HG03103 (cell line): ENCODE results near the gene SLC39A13.

Experiments
- ATAC-seq: cut with Tn5 transposase; IDR thresholded peaks from one replicate; pipeline ENCODE4 v1.9.1; 2021; ENCODE audit warnings: low read depth; ENCODE audit not compliant: unreplicated experiment

Gene SLC39A13

DNA sequence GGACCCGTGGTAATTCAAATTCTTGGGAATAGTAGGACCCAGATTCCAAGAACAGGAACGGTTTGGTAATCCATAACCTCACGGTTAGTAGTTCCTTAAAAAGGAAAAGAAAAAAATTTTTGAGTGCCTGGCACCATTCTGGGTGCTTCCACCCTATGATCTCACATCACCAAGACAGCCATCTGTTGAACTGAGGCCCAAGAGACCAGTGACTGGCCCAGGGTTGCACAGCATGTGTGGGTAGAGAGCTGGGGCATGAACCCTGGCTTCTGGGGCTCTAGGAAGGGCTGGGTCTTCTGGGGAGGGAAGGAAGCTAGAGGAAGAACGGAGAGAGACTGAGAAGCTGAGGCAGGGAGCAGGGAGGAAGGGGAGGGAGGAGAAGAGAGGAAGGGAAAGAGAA lies 25.3 kb upstream of the SLC39A13 start:
- ATAC-seq, result no peak

DNA sequence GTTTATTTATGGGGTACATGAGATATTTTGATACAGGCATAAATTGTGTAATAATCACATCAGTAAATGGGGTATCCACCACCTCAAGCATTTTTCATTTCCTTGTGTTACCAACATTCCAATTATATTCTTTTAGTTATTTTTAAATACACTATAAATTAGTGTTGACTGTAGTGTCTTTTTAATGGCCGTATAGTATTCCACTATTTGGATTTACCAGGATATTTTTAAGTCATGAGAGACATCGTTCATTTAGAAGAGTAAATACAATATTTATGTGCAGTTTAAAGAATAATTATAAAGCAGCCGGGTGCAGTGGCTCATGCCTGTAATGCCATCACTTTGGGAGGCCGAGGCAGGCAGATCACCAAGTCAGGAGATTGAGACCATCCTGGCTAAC lies 23.9 kb upstream of the SLC39A13 start:
- no peak for ATAC-seq

DNA sequence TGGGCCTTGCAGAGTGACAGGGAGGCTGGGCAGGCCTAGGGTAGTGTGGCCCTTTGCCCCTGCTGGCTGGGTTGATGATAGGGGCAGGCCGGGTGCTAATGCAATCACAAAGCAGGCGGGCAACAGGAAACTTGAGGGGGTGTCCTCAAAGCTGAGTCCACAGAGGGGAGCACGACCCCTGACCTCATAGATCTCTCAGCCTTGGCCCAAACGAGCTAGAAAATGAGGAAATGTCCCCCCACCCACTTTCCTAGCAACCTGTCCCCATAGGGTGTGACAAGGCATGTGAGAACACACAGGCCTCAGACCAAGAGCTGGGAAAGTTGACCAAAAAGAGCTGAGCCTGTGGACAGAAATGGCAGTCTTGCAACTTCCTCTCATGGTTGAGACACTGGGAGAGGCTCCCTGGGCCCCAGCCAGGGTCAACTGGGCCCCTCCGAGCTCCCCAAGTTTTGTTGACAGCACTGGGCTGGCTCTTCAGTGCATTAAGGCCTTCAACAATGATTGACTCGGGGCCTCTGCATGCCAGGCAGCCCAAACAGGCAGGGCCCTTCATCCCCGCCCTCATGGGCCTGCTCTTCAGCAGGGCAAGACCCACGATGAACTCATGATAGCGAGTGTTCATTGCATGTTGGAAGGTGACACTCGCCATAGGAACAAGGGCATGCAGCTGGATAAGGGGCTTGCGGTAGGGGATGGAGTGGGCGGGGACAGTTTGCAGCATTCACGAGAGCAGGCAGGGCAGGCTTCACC lies 20.3 kb upstream of the SLC39A13 start:
- ATAC-seq, result no peak

DNA sequence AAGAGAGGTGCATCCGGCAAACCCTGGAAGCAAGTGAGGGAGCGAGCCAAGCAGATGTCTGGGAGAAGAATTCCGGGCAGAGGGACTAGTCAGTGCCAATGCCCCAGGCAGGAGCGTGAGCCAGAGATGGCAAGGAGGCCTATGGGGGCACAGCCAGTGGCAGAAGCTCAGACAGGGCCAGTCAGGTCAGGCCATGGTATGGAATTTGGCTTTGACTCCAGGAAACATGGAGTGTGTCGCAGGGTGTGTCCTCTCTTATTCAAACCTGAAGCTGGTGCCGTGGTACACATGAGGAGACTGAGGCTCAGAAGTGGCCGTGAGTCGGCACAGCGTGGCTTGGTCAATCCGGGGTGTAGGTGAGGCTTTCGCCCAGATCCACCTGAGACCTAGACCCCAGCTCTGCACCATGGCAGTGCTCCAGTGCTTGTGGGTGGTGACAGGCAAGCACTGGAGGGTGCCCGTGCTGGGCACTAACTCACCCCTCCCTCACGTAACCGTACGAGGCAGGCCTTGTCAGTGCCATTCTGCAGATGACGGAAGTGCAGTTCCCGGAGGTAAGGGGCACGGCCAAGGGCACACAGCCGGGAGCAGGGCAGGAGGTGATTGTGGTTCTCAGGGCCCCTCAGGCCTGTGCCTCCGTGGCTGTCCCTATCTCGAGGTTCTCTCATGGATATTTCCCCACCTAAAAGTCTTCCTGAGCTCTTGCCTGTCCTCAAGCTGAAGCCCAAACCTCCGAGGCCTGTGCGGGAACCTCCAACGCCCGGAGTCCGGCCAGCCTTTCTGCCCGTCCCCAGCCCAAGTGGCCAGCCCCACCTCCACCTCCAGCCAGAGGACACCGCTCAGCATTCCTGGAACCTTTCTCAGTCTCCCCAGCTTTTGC lies 19.5 kb upstream of the SLC39A13 start:
- ATAC-seq, result no peak

DNA sequence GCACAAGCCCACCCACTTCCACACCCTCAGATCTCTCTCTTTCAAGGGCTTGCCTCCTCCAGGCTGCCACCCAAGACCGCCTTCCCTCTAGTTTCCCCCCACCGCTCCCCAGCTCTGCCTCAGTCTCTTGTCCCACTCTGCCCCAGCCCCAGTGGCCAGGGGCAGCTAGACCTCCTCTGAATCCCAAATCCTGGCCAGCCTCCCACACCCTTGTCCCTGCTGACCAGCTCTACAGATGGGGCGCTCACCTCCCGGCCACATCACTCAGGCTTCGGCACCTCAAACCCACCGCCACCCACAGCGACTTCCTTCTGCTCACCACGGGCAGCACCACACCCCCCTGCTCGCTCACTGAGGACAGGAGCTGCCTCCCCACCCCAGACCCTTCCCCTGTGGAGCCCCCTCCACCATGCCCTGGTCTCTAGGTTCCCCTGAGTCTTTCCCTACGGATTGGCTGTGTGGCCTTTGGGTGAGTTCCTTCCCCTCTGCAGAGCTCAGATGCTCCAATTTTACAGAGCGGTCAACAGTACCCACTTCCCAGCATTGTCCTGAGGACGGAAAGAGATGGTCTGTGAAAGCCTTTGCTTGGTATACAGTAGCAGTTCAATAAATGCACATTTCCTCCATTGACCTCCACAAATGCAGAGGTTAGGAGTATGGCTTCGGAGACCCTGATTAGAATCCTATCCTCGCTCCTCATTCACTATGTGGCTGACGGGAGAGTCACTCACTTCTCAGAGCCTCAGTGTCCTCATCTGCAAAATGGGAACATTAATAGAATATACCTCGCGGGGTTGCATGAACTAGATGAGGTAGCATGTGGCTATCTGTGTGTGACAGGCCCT lies 18.6 kb upstream of the SLC39A13 start:
- no peak for ATAC-seq

DNA sequence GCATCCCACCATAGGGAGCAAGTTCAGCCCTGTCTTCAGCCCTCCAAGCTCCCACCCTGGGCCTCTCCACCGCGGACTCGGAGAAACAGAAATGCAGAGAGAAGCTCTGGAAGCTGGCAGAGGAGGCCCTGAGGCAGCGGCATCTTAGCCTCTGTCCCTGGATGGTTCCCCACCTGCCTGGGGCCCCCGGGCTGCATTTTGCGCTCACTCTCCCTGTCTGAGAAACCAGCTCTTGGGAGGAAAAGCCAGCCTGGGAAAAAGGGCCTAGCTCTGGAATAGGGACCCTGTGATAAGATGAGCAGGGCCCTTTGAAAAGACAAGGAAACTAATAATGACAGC lies 18.0 kb upstream of the SLC39A13 start:
- no peak for ATAC-seq

GRCh38 chr11:47391077-47391583 lies 17.3 kb upstream of the SLC39A13 start:
- no peak for ATAC-seq

DNA sequence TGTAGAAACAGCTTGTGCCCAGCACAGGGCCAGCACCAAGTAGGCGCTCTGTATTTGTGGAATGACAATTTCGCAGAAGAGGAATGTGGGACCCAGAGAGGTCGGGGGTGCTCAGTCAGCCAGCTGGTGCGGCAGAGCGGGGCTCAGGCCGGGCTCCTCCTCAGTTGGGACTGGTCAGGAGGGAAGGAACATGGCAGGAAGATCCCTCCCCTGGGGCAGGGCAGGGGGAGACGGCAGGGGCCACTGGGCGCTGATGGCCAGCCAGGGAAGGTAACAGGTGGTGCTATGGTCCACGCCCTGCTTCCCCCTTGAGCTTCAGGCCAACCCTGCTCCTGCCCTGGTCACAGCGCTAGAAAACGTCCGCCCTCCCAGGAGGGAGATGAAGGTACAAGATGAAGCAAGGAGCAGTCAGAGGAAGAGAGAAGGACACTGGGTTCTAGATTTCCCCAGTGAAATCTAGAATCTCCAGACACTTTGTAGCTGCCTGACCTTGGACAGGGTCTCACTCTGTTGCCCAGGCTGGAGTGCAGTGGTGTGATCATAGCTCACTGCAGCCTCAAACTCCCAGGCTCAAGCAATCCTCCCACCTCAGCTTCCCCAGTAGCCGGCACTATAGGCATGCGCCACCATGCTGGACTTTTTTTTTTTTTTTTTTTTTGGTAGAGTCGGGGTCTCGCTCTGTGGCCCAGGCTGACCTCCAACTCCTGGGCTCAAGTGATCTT lies 16.5 kb upstream of the SLC39A13 start:
- ATAC-seq, result no peak

DNA sequence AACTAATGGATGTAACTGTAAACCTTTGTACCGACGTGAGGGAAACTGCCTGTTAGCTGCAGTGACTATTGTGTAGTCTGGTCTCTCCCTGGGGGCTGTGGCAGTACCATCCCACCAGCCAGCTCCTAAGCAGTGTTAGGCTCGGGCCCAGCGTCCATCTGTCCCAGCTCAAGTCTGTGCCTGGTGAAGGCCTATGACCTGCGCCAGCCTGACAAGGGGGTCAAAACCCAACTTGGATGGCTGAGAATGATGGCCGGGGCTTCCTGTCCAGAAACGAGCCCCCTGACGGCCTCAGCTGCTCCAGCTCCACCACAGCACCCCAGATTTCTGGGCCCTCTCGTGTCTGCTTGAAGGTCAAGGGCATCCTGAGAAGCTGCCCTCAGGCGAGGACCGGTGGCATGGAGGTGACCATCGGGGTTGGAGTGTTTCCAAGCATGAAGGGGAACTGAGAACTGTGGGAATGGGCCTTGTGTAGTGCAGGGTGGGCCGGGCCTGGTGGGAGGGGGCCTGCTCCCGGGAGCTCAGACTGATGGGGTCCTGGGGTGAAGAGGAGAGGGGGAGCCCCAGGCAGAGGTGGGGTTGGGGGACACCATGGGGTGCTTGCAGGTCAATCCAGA lies 15.7 kb upstream of the SLC39A13 start:
- ATAC-seq, result no peak

- ATAC-seq, result no peak
Observed at GRCh38 chr11:47393163-47394049, 15.0 kb upstream of the SLC39A13 start.

- no peak for ATAC-seq
Observed at GRCh38 chr11:47394050-47394321, 14.4 kb upstream of the SLC39A13 start.

GRCh38 chr11:47394322-47395222 lies 13.8 kb upstream of the SLC39A13 start:
- no peak for ATAC-seq

DNA sequence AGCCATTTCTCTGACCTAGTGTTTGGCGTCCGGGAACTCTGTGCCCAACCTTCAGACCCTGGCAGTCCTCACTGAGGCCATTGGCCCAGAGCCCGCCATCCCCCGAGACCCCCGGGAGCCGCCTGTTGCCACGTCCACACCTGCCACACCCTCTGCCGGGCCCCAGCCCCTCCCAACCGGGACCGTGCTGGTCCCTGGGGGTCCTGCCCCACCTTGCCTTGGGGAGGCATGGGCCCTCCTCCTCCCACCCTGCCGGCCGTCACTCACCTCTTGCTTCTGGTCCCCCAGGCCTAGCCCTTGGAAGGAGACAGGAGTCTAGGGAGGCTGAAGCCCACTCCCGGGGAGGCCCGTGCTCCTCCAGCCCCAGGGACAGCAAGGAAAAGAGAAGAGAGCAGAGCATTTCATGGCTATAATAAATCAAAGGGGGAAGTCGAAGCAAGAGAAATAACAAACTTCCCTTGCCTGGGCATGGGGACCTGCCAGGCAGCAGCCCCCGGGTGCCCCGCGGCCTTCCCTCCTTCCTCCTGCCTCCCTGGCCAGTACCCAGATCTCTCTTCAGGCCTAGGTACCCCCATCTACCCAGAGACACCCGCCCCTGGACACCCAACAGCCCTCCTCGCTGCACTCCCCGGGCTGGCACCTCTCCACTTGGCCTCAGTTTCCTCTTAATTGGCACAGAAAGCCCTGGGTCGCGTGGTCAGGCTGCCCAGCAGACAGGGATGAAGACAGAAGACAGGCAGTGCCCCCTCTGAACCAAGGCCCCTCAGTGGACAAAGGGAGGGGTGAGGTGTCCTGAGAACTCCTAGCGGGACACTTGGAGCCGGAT lies 13.0 kb upstream of the SLC39A13 start:
- ATAC-seq, result no peak

GRCh38 chr11:47396049-47396320 lies 12.4 kb upstream of the SLC39A13 start:
- no peak for ATAC-seq

GRCh38 chr11:47398011-47398410 lies 10.4 kb upstream of the SLC39A13 start:
- no peak for ATAC-seq

GRCh38 chr11:47398551-47398950 lies 9.8 kb upstream of the SLC39A13 start:
- no peak for ATAC-seq
